Aorta (tissue), 5 donors: ENCODE data around the gene JPT2. TPM values are rescaled to one million over a fixed set of nuclear protein-coding genes. Genes with fewer than 3 reads are reported as not detected.
"Not testable (repeated sequence)": the region's sequence is repeated elsewhere in the genome, so short reads cannot be mapped to it uniquely, and the experiment has no call there.

Source experiments
- ATAC-seq: fragments of 200-7000 bp; cut with Tn5 transposase; one replicate; pipeline ENCODE4 v1.9.1; 2022; ENCODE audit warnings: moderate library complexity; ENCODE audit not compliant: low FRiP score
- DNase-seq, 2 donors: peaks; one replicate each; pipeline ENCODE4 v3.0.0-alpha.2; 2020
- H3K27ac ChIP-seq, 2 donors: one replicate each; pipeline ENCODE4 v1.5.1; 2013; ENCODE audit warnings: low read length in 2 of 2, mild to moderate bottlenecking in 2 of 2, moderate library complexity in 2 of 2, control low read depth in 1 of 2, inconsistent platforms in 1 of 2, low read depth in 1 of 2
- H3K27me3 ChIP-seq, 2 donors: one replicate each; pipeline ENCODE4 v1.6.1; 2013; ENCODE audit warnings: control low read depth in 1 of 2, low read length in 1 of 2, mild to moderate bottlenecking in 1 of 2, moderate library complexity in 1 of 2; ENCODE audit not compliant: insufficient read depth in 2 of 2, control insufficient read depth in 1 of 2
- H3K36me3 ChIP-seq, 2 donors: one replicate each; pipeline ENCODE4 v1.6.1; 2013; ENCODE audit warnings: control low read depth in 1 of 2, low read length in 1 of 2, mild to moderate bottlenecking in 1 of 2; ENCODE audit not compliant: insufficient read depth in 2 of 2, control insufficient read depth in 1 of 2
- H3K4me1 ChIP-seq, 2 donors: one replicate each; pipeline ENCODE4 v1.6.1; 2013; ENCODE audit warnings: low read length in 2 of 2, control low read depth in 1 of 2, mild to moderate bottlenecking in 1 of 2, moderate library complexity in 1 of 2; ENCODE audit not compliant: insufficient read depth in 2 of 2, control insufficient read depth in 1 of 2
- H3K4me3 ChIP-seq, 2 donors: one replicate each; pipeline ENCODE4 v1.5.1; 2013; ENCODE audit warnings: low read length in 2 of 2, control low read depth in 1 of 2, mild to moderate bottlenecking in 1 of 2
- H3K9me3 ChIP-seq: one replicate; pipeline ENCODE4 v1.6.1; 2013; ENCODE audit warnings: mild to moderate bottlenecking, low read length; ENCODE audit not compliant: control insufficient read depth
- WGBS, 2 donors: extraction: QIAGEN DNeasy Blood & Tissue Kit; methylation state at CpG; one replicate each; pipeline ENCODE4 v1.1.7; 2013; 5-methylcytosine and 5-hydroxymethylcytosine counted together
- intact Hi-C, 2 donors: fragments of 100-400 bp; cut with DNase I; formaldehyde crosslinking; loops; one replicate each; pipeline versions ENCODE4 v1.14.2 to v1.15.0; 2022
- polyA plus RNA-seq, 2 donors: library from polyadenylated mRNA; stranded (reverse); fragments of 200-250 nt; gene quantifications; one replicate each; pipeline ENCODE4 v1.2.3, GENCODE V29; 2013
- total RNA-seq, 2 donors: library from RNA; stranded (reverse); fragmentation: NEBNext Ultra II Directional; extraction: Animal tissue kit (Norgen Biotek cat#: 25700); gene quantifications; one replicate each; pipeline ENCODE4 v1.2.1, GENCODE V29; 2021
- donor health status: healthy with polysubstance abuse.
- donor health status: Bipolar disorder and iron deficiency.
- donor health status: DM: no; HTN: no; CAD: no.
- donor health status: DM: no; HTN: no; CAD: no.
- donor health status: DM: yes; HTN: yes; CAD: no.

The JPT2 gene
- total and polyA plus RNA-seq, 4 donors: 14.2 to 30.8 (median 22.0) TPM

DNA sequence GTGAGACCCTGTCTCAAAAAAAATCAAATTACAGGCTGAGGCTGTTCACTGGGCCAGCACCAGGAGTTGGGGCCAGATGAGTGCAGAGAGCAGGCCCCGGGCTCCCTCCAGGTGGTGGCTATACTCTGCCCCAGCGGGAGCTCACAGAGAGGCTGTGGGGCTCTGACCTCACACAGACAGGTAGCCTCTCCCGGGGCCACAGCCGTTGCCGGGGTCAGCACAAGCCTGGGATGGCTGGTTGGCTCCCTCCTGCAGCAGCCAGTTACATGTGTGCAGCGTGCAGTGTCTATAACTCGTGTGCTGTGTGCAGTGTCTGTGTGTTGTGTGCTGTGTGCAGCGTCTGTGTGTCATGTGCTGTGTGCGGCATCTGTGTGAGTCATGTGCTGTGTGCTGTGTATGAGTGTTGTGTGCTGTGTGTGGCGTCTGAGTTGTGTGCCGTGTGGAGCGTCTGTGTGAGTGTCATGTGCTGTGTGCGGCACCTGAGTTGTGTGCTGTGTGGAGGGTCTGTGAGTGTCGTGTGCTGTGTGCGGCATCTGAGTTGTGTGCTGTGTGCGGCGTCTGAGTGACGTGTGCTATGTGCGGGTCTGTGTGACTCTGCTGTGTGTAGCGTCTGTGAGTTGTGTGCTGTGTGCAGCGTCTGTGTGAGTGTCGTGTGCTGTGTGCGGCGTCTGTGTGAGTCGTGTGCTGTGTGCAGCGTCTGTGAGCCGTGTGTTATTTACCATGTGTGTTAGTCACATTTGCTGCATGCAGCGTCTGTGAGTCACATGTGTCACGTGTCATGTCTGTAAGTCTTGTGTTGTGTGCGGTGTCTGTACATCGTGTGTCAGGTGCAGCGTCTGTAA is 48.8 kb downstream of the JPT2 start:
- H3K27me3 ChIP-seq: no peaks in the 10 kb centered on the region
- no peaks in the 10 kb centered on the region for H3K9me3 ChIP-seq
- no peak overlapping the region for H3K4me3 ChIP-seq
- H3K27ac ChIP-seq: no peak overlapping the region
- no peaks in the 10 kb centered on the region for H3K4me1 ChIP-seq
- 92 to 94% methylated on average over 32 of the region's 32 CpGs for WGBS, 2 donors
- no peak for ATAC-seq
- DNase-seq: no peak
- intact Hi-C loops: no loop called here
- peaks cover 0 to 3% of the 10 kb centered on the region in 2 donors for H3K36me3 ChIP-seq

DNA sequence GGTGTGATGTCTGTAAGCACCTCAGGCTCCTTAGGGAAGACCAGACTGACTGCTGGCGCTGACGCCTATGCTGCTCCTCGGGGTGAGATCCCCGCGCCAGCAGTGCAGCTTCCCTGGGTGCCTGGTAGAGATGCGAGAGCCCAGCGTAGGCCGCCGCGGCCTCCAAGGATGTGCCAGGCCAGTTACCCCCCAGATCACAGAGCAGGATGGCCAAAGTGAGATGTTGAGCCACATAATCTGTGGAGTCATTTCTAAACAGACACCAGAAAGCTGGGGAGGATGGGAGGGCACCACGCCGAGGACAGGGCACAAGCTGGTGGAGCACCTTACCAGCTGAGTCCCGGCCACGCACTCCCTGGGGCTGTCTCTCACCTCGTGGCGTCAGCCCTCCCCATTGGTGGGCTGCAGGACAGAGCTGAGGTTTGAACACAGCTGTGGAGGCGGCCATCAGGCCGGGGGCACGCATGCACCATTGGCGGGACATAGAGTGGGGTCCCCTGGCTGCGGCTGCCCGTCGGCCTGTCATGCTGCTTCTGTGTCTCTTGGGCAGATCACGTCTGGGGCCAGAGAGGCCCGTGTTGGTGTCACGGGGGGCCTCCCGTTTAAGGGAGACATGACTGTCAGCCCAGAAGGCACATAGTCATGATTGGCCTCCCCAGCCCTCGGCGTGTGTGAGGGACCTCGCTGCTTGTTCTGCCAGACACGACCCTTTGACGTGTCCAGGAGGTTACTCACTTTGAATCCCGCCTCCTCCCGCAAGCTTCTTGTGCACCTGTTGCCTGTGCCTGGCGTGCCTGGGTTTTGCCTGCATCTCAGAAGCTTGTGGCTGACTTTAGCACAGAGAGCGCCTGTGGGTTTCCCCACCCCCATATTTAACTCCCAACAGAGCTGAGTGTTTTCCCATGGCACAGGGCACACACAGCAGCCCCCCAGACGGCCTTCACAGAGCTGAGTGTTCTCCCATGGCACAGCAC is 49.9 kb downstream of the JPT2 start:
- no peak for DNase-seq
- Histone ChIP-seq H3K27ac (no peak overlapping the region), H3K9me3 (no peaks in the 10 kb centered on the region), H3K4me3 (no peak overlapping the region), H3K27me3 (no peaks in the 10 kb centered on the region), H3K36me3 (peaks cover 0 to 3% of the 10 kb centered on the region in 2 donors), H3K4me1 (no peaks in the 10 kb centered on the region)
- no peak for ATAC-seq
- intact Hi-C loops: no loop called here
- 89 to 91% methylated on average over 37 of the region's 37 CpGs for WGBS, 2 donors

DNA sequence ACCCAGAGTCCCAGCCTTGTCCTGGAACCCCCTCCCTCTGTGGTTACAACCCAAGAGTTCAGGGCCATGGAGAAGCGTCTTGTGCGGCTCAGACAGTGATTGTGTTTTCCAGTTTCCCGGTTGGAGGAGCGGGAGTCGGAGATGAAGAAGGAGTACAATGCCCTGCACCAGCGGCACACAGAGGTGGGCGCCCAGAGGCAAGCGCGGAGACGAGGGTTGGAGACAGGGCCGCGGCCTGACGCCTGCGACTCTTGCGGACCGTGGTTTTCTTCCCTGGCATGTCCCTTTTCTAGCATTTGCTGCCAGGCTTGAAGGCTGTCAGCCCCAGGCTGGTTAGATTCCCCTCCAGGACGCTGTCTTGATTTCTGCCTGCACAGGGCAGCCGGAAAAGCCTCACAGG is 50.9 kb downstream of the JPT2 start:
- H3K4me3 ChIP-seq: no peak overlapping the region
- H3K36me3 ChIP-seq: peaks cover 0 to 3% of the 10 kb centered on the region in 2 donors
- H3K4me1 ChIP-seq: no peaks in the 10 kb centered on the region
- H3K27ac ChIP-seq: no peak overlapping the region
- 96 to 97% methylated on average over 18 of the region's 18 CpGs for WGBS, 2 donors
- no peaks in the 10 kb centered on the region for H3K27me3 ChIP-seq
- intact Hi-C loops: no loop called here
- DNase-seq (no peak), ATAC-seq (no peak)
- no peaks in the 10 kb centered on the region for H3K9me3 ChIP-seq

DNA sequence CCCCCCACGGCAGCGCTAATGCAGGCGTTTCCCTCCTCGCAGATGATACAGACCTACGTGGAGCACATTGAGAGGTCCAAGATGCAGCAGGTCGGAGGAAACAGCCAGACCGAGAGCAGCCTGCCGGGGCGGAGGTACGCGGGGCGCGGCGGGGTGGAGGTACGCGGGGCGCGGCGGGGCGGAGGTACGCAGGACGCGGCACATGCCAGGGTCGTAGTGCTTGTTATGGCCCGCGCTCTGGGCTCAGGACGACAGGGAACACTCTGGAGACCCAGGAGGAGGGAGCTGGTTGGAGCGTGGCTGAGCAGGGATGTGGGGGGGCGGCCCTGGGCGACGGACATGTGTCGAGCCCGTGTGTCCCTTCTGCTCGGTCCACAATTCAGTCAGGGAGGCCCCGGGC is 51.4 kb downstream of the JPT2 start:
- intact Hi-C loops: no loop called here

DNA sequence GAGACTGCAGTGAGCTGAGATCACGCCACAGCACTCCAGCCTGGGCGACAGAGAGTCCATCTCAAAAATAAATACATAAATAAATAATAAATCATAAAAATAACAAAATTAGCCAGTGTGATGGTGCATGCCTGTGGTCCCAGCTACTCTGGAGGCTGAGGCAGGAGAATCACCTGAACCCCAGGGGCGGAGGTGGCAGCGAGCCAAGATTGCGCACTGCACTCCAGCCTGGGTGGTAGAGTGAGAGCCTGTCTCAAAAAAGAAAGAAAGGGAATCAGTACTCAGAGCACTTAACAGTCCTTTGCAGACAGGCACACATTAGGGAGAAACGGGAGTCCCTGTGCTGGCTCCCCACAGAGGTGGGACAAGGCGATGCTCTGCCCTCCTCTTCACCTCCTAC is 53.0 kb downstream of the JPT2 start:
- DNase-seq (no peak), ATAC-seq (no peak)
- H3K9me3 ChIP-seq: no peaks in the 10 kb centered on the region
- WGBS, 2 donors: 88 to 89% methylated on average over 7 of the region's 7 CpGs
- H3K27me3 ChIP-seq: no peaks in the 10 kb centered on the region
- no peaks in the 10 kb centered on the region for H3K4me1 ChIP-seq
- intact Hi-C loops: no loop called here
- H3K36me3 ChIP-seq: no peaks in the 10 kb centered on the region
- no peak overlapping the region for H3K27ac ChIP-seq
- no peak overlapping the region for H3K4me3 ChIP-seq

More for the DNA sequence above, 51.4 kb downstream of the JPT2 start:
- H3K36me3 ChIP-seq: peaks cover 0 to 2% of the 10 kb centered on the region in 2 donors
- ATAC-seq (no peak), DNase-seq (no peak)
- no peaks in the 10 kb centered on the region for H3K4me1 ChIP-seq
- no peak overlapping the region for H3K4me3 ChIP-seq
- H3K9me3 ChIP-seq: no peaks in the 10 kb centered on the region
- no peak overlapping the region for H3K27ac ChIP-seq
- no peaks in the 10 kb centered on the region for H3K27me3 ChIP-seq
- WGBS, 2 donors: 93% methylated on average over 35 of the region's 35 CpGs

DNA sequence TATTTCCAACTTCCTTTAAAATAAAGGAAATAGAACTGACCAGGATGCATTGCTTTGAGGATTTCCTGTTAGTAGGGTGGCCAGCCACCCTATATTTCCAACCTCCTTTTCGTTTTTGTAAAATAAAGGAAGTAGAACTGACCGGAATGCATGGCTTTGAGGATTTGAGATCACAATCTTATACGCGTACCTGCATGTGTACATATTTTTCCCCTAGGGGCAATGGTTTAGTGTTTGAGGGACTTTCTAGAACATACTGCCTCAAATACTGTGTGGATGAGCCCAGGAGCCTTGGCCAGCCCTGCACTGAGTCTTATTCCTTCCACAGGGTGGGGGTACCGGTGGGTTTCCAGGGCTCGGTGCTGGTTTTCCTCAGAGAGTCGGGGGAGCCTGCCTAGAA is 53.5 kb downstream of the JPT2 start:
- ATAC-seq: no peak
- 75 to 78% methylated on average over 7 of the region's 7 CpGs for WGBS, 2 donors
- H3K36me3 ChIP-seq: no peaks in the 10 kb centered on the region

DNA sequence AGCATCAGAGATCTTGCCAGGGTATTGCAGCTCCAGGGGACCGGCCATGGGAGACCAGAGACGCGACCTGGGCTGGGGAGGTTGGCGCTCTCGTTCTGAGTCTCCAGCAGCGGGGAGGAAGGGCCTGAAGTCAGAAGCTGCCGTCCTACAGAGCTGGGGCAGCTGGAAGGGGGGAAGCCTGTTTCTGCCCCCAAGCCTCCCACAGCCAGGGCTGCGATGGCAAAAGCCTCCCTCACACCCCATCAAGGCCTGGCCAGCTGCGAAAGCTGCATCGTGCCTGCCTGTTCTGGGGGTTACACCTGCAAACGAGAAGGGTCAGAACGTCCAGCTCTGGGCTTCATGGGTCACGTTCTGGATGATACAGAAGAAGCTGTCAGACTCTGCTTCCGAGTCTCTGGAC is 54.0 kb downstream of the JPT2 start:
- H3K36me3 ChIP-seq: no peaks in the 10 kb centered on the region
- WGBS, 2 donors: 85 to 87% methylated on average over 14 of the region's 14 CpGs
- H3K4me1 ChIP-seq: no peaks in the 10 kb centered on the region
- intact Hi-C loops: no loop called here
- DNase-seq (no peak), ATAC-seq (no peak)
- no peak overlapping the region for H3K4me3 ChIP-seq
- H3K27me3 ChIP-seq: no peaks in the 10 kb centered on the region
- H3K9me3 ChIP-seq: no peaks in the 10 kb centered on the region
- no peak overlapping the region for H3K27ac ChIP-seq

More for the DNA sequence above, 53.5 kb downstream of the JPT2 start:
- Histone ChIP-seq H3K27me3 (no peaks in the 10 kb centered on the region), H3K4me1 (no peaks in the 10 kb centered on the region), H3K4me3 (no peak overlapping the region), H3K9me3 (no peaks in the 10 kb centered on the region), H3K27ac (no peak overlapping the region)
- DNase-seq: no peak
- intact Hi-C loops: no loop called here

DNA sequence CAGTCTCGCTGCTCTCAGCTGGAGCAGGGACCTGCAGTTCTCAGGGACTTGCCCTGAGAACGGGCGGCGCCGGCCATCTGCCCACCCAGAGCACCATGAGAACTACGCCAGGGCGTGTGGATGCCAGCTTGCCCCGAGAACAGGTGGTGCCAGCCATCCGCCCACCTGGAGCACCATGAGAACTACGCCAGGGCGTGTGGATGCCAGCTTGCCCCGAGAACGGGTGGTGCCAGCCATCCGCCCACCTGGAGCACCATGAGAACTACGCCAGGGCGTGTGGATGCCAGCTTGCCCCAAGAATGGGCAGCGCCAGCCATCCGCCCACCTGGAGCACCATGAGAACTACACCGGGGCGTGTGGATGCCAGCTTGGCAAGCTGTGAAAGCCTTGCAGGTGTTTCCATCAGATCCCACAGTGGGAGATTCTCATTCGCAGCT is 54.5 kb downstream of the JPT2 start:
- 82 to 87% methylated on average over 21 of the region's 21 CpGs for WGBS, 2 donors
- H3K4me1 ChIP-seq, H3K27me3 ChIP-seq, H3K4me3 ChIP-seq, DNase-seq, H3K36me3 ChIP-seq, H3K9me3 ChIP-seq, H3K27ac ChIP-seq, intact Hi-C loops, ATAC-seq: not testable (repeated sequence)
